Osteocyte (in vitro differentiated cells): ENCODE measurements around the gene LUZP2. TPM values are rescaled to one million over a fixed set of nuclear protein-coding genes. Genes with fewer than 3 reads are reported as not detected.

Experiments
- DNase-seq: peaks from one replicate; pipeline ENCODE4 v3.0.0; 2021; ENCODE audit warnings: mixed read lengths; ENCODE audit not compliant: unreplicated experiment; ENCODE audit errors: extremely low spot score
- H3K27ac Mint-ChIP-seq: one replicate; pipeline ENCODE4 v1.8.0; 2021; ENCODE audit warnings: mild to moderate bottlenecking, mixed read lengths; ENCODE audit not compliant: unreplicated experiment
- H3K27me3 Mint-ChIP-seq: one replicate; pipeline ENCODE4 v1.8.0; 2021; ENCODE audit warnings: mixed read lengths; ENCODE audit not compliant: unreplicated experiment
- H3K36me3 Mint-ChIP-seq: one replicate; pipeline ENCODE4 v1.8.0; 2021; ENCODE audit warnings: mixed read lengths; ENCODE audit not compliant: unreplicated experiment
- H3K4me1 Mint-ChIP-seq: one replicate; pipeline ENCODE4 v1.8.0; 2021; ENCODE audit warnings: mixed read lengths; ENCODE audit not compliant: unreplicated experiment
- H3K4me3 Mint-ChIP-seq: one replicate; pipeline ENCODE4 v1.8.0; 2021; ENCODE audit warnings: mild to moderate bottlenecking, moderate library complexity, mixed read lengths; ENCODE audit not compliant: unreplicated experiment
- H3K9me3 Mint-ChIP-seq: one replicate; pipeline ENCODE4 v1.8.0; 2021; ENCODE audit warnings: mixed read lengths; ENCODE audit not compliant: unreplicated experiment
- CTCF ChIP-seq: fragments of 200-600 bp; sonication (generic); IDR thresholded peaks from 2 replicates; pipeline ENCODE4 v1.5.0; 2021; ENCODE audit warnings: antibody characterized with exemption, mild to moderate bottlenecking, moderate library complexity
- total RNA-seq: library from RNA; stranded (reverse); gene quantifications from 2 replicates; pipeline ENCODE4 v1.2.1, GENCODE V29; 2021

LUZP2 gene
- total RNA-seq, 1 donor from 2014 or later = 3.5 TPM

- Mint-ChIP-seq H3K9me3 (no peaks in the 10 kb centered on the region), H3K27ac (peak overlapping the region; percentile 7), H3K27me3 (no peaks in the 10 kb centered on the region), H3K4me1 (peaks cover 16% of the 10 kb centered on the region), H3K4me3 (no peak overlapping the region), H3K36me3 (no peaks in the 10 kb centered on the region)
- no peak for DNase-seq
- TF ChIP-seq CTCF = no peak
These were observed 77.6 kb downstream of the LUZP2 start for GRCh38 chr11:24574461-24574860.

- no peaks in the 10 kb centered on the region for H3K9me3 Mint-ChIP-seq
These were observed 78.5 kb downstream of the LUZP2 start for GRCh38 chr11:24575392-24575791.

GRCh38 chr11:24585192-24585591 lies 88.3 kb downstream of the LUZP2 start:
- Mint-ChIP-seq H3K27me3 (no peaks in the 10 kb centered on the region), H3K36me3 (no peaks in the 10 kb centered on the region), H3K4me3 (no peak overlapping the region), H3K27ac (peak overlapping the region; percentile 45), H3K4me1 (peaks cover 38% of the 10 kb centered on the region), H3K9me3 (no peaks in the 10 kb centered on the region)
- no peak for DNase-seq
- no peak for TF ChIP-seq CTCF

More at GRCh38 chr11:24575392-24575791, 78.5 kb downstream of the LUZP2 start:
- peaks cover 16% of the 10 kb centered on the region for H3K4me1 Mint-ChIP-seq
- TF ChIP-seq CTCF = no peak
- no peaks in the 10 kb centered on the region for H3K36me3 Mint-ChIP-seq
- H3K27me3 Mint-ChIP-seq = no peaks in the 10 kb centered on the region
- DNase-seq = no peak
- H3K4me3 Mint-ChIP-seq = no peak overlapping the region
- H3K27ac Mint-ChIP-seq = peak overlapping the region; percentile 32

GRCh38 chr11:24587635-24588034 lies 90.8 kb downstream of the LUZP2 start:
- H3K4me1 Mint-ChIP-seq = peaks cover 51% of the 10 kb centered on the region
- no peak for DNase-seq
- no peaks in the 10 kb centered on the region for H3K36me3 Mint-ChIP-seq
- H3K27me3 Mint-ChIP-seq = no peaks in the 10 kb centered on the region
- TF ChIP-seq CTCF = no peak
- H3K4me3 Mint-ChIP-seq = no peak overlapping the region
- H3K9me3 Mint-ChIP-seq = no peaks in the 10 kb centered on the region
- peak overlapping the region; percentile 10 for H3K27ac Mint-ChIP-seq

- H3K4me3 Mint-ChIP-seq = peak overlapping the region; percentile 6
- no peak overlapping the region for H3K27ac Mint-ChIP-seq
- no peak for DNase-seq
- no peaks in the 10 kb centered on the region for H3K36me3 Mint-ChIP-seq
- no peak for TF ChIP-seq CTCF
- peaks cover 56% of the 10 kb centered on the region for H3K4me1 Mint-ChIP-seq
- H3K9me3 Mint-ChIP-seq = no peaks in the 10 kb centered on the region
- H3K27me3 Mint-ChIP-seq = no peaks in the 10 kb centered on the region
These were observed 91.2 kb downstream of the LUZP2 start for GRCh38 chr11:24588081-24588480.
